Measurements from ENCODE around the gene SMARCB1.

The SMARCB1 gene

GRCh38 chr22:23868580-23868979 is 81.8 kb downstream of the SMARCB1 start:
- in situ Hi-C loops (cut with MboI; ENCODE audit: low sequenced_read_pairs), result no loop called here

- in situ Hi-C loops (cut with MboI; ENCODE audit: low sequenced_read_pairs), result no loop called here
Observed at GRCh38 chr22:23874871-23875270, 88.1 kb downstream of the SMARCB1 start.

- in situ Hi-C loops (cut with MboI; ENCODE audit: low sequenced_read_pairs), result no loop called here
Observed at GRCh38 chr22:23875801-23876200, 89.0 kb downstream of the SMARCB1 start.

GRCh38 chr22:23877566-23877965 is 90.8 kb downstream of the SMARCB1 start:
- in situ Hi-C loops (cut with MboI; ENCODE audit: low sequenced_read_pairs), result no loop called here

- in situ Hi-C loops (cut with MboI; ENCODE audit: low sequenced_read_pairs), result no loop called here
Observed at GRCh38 chr22:23878219-23878618, 91.5 kb downstream of the SMARCB1 start.

- in situ Hi-C loops (cut with MboI; ENCODE audit: low sequenced_read_pairs), result no loop called here
Observed at GRCh38 chr22:23882370-23882769, 95.6 kb downstream of the SMARCB1 start.

GRCh38 chr22:23883658-23884057 is 96.9 kb downstream of the SMARCB1 start:
- in situ Hi-C loops (cut with MboI; ENCODE audit: low sequenced_read_pairs), result no loop called here

GRCh38 chr22:23884140-23884539 is 97.4 kb downstream of the SMARCB1 start:
- in situ Hi-C loops (cut with MboI; ENCODE audit: low sequenced_read_pairs), result no loop called here

All from HL-60/S4 (cell line).